Stomach (tissue), 9 donors: ENCODE measurements around the gene QTRT2. TPM values are rescaled to one million over a fixed set of nuclear protein-coding genes. Genes with fewer than 3 reads are reported as not detected.

Source experiments
- DNase-seq, 2 donors: peaks; one replicate each; pipeline versions ENCODE4 v3.0.0 to v3.0.0-alpha.2; 2013 to 2019
- H3K27ac ChIP-seq, 5 donors: fragments of 200-600 bp in 4 of 5; sonication (generic) in 4 of 5; one replicate each; pipeline ENCODE4 v1.5.1; 2013 to 2019; ENCODE audit warnings: mild to moderate bottlenecking in 1 of 5, moderate library complexity in 1 of 5
- H3K27me3 ChIP-seq, 3 donors: fragments of 200-600 bp; sonication (generic); one replicate each; pipeline ENCODE4 v1.5.1; 2017 to 2019; ENCODE audit warnings: mixed run types in 1 of 3
- H3K36me3 ChIP-seq, 4 donors: fragments of 200-600 bp; sonication (generic); 1 replicate in 3 of 4; 2 replicates in 1 of 4; pipeline ENCODE4 v1.5.1; 2016 to 2019
- H3K4me1 ChIP-seq, 4 donors: fragments of 200-600 bp; sonication (generic); one replicate each; pipeline ENCODE4 v1.5.1; 2016 to 2019
- H3K4me3 ChIP-seq, 4 donors: fragments of 200-600 bp; sonication (generic) in 3 of 4; one replicate each; pipeline ENCODE4 v1.5.1; 2016 to 2019; ENCODE audit warnings: mild to moderate bottlenecking in 1 of 4
- H3K9me3 ChIP-seq, 4 donors: fragments of 200-600 bp; sonication (generic); one replicate each; pipeline ENCODE4 v1.5.1; 2016 to 2019
- CTCF ChIP-seq, 7 experiments: fragments of 450-650 bp in 4 of 7; fragments of 200-600 bp in 3 of 7; sonication (generic) in 3 of 7; IDR thresholded peaks; one replicate each; pipeline ENCODE4 v1.5.1; 2016 to 2019; ENCODE audit warnings: antibody characterized with exemption in 7 of 7, control low read depth in 2 of 7, mild to moderate bottlenecking in 1 of 7
- EP300 ChIP-seq: sonication (generic); formaldehyde crosslinking; IDR thresholded peaks from one replicate; pipeline ENCODE4 v1.6.1; 2017; ENCODE audit warnings: antibody characterized with exemption
- POLR2A ChIP-seq, 4 donors: fragments of 450-650 bp; IDR thresholded peaks; one replicate each; pipeline ENCODE4 v1.6.1; 2016; ENCODE audit warnings: antibody characterized with exemption in 4 of 4, control low read depth in 2 of 4, mild to moderate bottlenecking in 1 of 4, moderate library complexity in 1 of 4
- POLR2AphosphoS5 ChIP-seq, 3 donors: sonication (generic); formaldehyde crosslinking; IDR thresholded peaks; one replicate each; pipeline ENCODE4 v1.6.1; 2016; ENCODE audit warnings: antibody characterized with exemption in 3 of 3
- WGBS, 5 donors: extraction: QIAGEN DNeasy Blood & Tissue Kit in 3 of 5; methylation state at CpG; one replicate each; pipeline versions ENCODE4 v1.1.5 to v1.1.7; 2013 to 2018; 5-methylcytosine and 5-hydroxymethylcytosine counted together
- intact Hi-C: fragments of 100-400 bp; cut with DNase I; formaldehyde crosslinking; loops from one replicate; pipeline ENCODE4 v1.15.1; 2023; ENCODE audit warnings: low total_unique reads
- polyA plus RNA-seq, 3 donors: library from polyadenylated mRNA; stranded (reverse); fragments of 200-250 nt; gene quantifications; one replicate each; pipeline ENCODE4 v1.2.3, GENCODE V29; 2013
- total RNA-seq, 5 donors: library from RNA; depleted of rRNA; stranded (reverse); fragments of >200 nt; gene quantifications; one replicate each; pipeline versions ENCODE4 v1.1.0 to v1.2.3, GENCODE V29; 2014 to 2016
- donor health status: healthy with polysubstance abuse.
- donor health status: Bipolar disorder and iron deficiency.
- donor health status: healthy.

The QTRT2 gene
- total and polyA plus RNA-seq, 8 donors, result 4.8 to 61.3 (median 19.7) TPM

DNA sequence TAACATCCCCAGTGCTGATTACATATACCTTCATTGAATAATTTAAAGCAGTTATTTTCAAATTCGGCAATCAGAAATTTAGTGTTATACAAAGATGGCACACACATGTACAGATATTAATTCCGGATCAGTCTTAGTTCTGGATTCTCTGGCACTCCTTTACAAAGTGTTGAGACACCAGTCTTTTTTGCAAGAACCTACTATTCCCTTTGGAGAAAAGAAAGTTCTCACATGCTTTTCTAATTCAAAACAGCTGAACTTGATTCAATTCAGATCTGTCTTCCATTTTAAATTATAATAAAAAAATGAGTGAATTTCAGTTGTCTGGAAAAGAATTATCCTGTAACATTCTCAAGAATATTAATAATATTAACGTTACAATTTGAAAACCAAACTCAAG, 20.6 kb upstream of the QTRT2 start:
- Histone ChIP-seq H3K4me3 (no peak overlapping the region), H3K27me3 (no peaks in the 10 kb centered on the region), H3K9me3 (no peaks in the 10 kb centered on the region), H3K4me1 (no peaks in the 10 kb centered on the region), H3K36me3 (peaks cover 0 to 68% (median 42%) of the 10 kb centered on the region in 4 donors), H3K27ac (no peak overlapping the region)
- intact Hi-C loops, result no loop called here
- 94 to 97% (median 95%) methylated on average over 3 of the region's 3 CpGs for WGBS, 5 donors
- no peak for TF ChIP-seq POLR2AphosphoS5 (IDR thresholded peaks at IDR 0.05)
- no peak for TF ChIP-seq EP300
- no peak for TF ChIP-seq POLR2A (IDR thresholded peaks at IDR 0.05)
- no peak for TF ChIP-seq CTCF (IDR thresholded peaks at IDR 0.05)
- no peak for DNase-seq

DNA sequence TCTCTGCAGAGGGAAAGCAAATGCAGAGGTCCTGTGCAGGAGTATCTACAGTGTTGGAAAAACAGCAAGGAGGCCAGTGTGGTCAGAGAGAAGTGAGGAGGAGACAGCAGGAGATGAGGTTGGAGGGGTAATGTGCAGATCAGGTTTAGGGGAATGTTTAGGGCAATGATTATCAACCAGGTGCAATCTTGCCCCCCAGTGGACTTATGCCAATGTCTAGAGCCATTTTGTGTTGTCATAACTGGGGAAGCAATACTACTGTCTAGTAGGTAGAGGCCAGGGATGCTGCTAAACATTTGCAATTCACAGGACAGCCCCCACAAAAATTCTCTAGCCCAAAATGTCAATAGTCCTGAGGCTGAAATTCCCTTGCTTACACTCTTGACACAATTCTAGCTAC, 13.3 kb upstream of the QTRT2 start:
- no peak for DNase-seq
- Histone ChIP-seq H3K4me1 (no peaks in the 10 kb centered on the region), H3K27me3 (no peaks in the 10 kb centered on the region), H3K36me3 (peaks cover 0 to 26% (median 12%) of the 10 kb centered on the region in 4 donors), H3K4me3 (no peak overlapping the region), H3K9me3 (no peaks in the 10 kb centered on the region), H3K27ac (no peak overlapping the region)
- intact Hi-C loops, result no loop called here
- TF ChIP-seq EP300 (no peak), CTCF (IDR thresholded peaks at IDR 0.05) (no peak), POLR2A (IDR thresholded peaks at IDR 0.05) (no peak), POLR2AphosphoS5 (IDR thresholded peaks at IDR 0.05) (no peak)

GRCh38 chr3:114052216-114052615, 4.3 kb upstream of the QTRT2 start:
- H3K4me1 ChIP-seq, result peaks cover 7 to 12% (median 11%) of the 10 kb centered on the region in 4 donors
- no peak for DNase-seq
- intact Hi-C loops, result no loop called here
- H3K9me3 ChIP-seq, result no peaks in the 10 kb centered on the region
- H3K27ac ChIP-seq, result no peak overlapping the region
- H3K4me3 ChIP-seq, result no peak overlapping the region
- 79 to 92% (median 86%) methylated on average over 2 of the region's 2 CpGs for WGBS, 5 donors
- H3K36me3 ChIP-seq, result no peaks in the 10 kb centered on the region
- no peaks in the 10 kb centered on the region for H3K27me3 ChIP-seq
- no peak for TF ChIP-seq CTCF (IDR thresholded peaks at IDR 0.05)

- intact Hi-C loops, result no loop called here
- no peak for DNase-seq
- no peaks in the 10 kb centered on the region for H3K9me3 ChIP-seq
- peaks cover 7 to 38% (median 31%) of the 10 kb centered on the region in 4 donors for H3K4me1 ChIP-seq
- peak overlapping the region; percentile 67 to 88 (median 84) for H3K27ac ChIP-seq
- WGBS, 5 donors, result 0 to 1% (median 0%) methylated on average over 8 of the region's 8 CpGs
- H3K27me3 ChIP-seq, result no peaks in the 10 kb centered on the region
- TF ChIP-seq POLR2A (IDR thresholded peaks at IDR 0.05) (no peak), CTCF (IDR thresholded peaks at IDR 0.05) (no peak), POLR2AphosphoS5 (IDR thresholded peaks at IDR 0.05) (no peak), EP300 (no peak)
- peak overlapping the region; percentile 69 to 89 (median 78) for H3K4me3 ChIP-seq
- no peaks in the 10 kb centered on the region for H3K36me3 ChIP-seq
Measured at GRCh38 chr3:114057011-114057347, 442 bp downstream of the QTRT2 start.

- no peaks in the 10 kb centered on the region for H3K36me3 ChIP-seq
- no peak overlapping the region for H3K4me3 ChIP-seq
- WGBS, 5 donors, result 86 to 96% (median 93%) methylated on average over 8 of the region's 8 CpGs
- H3K9me3 ChIP-seq, result no peaks in the 10 kb centered on the region
- no peak overlapping the region for H3K27ac ChIP-seq
- intact Hi-C loops, result no loop called here
- no peak for DNase-seq
- H3K27me3 ChIP-seq, result no peaks in the 10 kb centered on the region
- peaks cover 7 to 38% (median 32%) of the 10 kb centered on the region in 4 donors for H3K4me1 ChIP-seq
- no peak for TF ChIP-seq CTCF (IDR thresholded peaks at IDR 0.05)
- TF ChIP-seq POLR2A (IDR thresholded peaks at IDR 0.05), result no peak
- no peak for TF ChIP-seq POLR2AphosphoS5 (IDR thresholded peaks at IDR 0.05)
- TF ChIP-seq EP300, result no peak
Measured at GRCh38 chr3:114058646-114059045, 2.1 kb downstream of the QTRT2 start.
